ENCODE data around the gene TAF6.
A peak's percentile ranks its signal among the peaks of the same experiment; 100 is the strongest.

The TAF6 gene

DNA sequence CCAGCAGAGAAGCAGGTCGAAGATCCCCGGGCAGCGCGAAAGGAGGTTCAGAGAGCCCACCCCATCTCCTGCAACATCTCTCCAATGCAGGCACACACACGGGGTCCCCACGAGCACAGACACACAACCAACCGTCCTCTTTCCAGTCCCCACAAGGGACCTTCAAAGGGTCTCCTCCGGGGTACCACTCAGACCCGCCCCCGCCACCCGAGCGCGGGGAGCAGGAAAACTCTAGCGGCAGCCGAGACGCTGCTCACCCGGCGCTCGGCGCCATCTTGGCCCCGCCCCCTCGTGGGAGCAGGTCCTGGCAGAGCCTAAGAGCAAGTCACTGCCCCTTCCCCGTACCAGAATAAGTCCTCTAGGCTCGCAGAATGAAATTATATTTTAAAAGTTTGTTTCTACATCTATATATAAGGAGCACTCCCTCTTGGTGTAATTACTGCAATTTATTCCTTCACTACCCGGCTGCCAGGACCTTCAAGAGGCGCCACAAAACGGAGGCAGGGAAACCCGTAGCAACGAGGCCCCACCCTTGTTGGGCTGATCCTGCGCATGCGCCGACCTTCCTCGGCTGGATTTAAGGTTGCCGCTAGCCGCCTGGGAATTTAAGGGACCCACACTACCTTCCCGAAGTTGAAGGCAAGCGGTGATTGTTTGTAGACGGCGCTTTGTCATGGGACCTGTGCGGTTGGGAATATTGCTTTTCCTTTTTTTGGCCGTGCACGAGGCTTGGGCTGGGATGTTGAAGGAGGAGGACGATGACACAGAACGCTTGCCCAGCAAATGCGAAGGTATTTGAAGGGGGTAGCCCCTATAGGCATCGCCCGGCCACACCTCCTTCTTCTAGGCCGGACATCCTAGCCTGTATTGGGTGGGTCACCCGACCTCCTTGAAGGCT is at the start of gene TAF6, which contains the start of gene CNPY4:
TSS of gene TAF6 (minus strand) at position 287 of the 898 bp plus-strand sequence. CDS start 5,149 bp downstream, outside the sequence.
TSS of gene CNPY4 (plus strand) at position 563 of the 898 bp plus-strand sequence. CDS start at position 674, 111 bp downstream.
- DNase-seq, result peak; percentile 96
- Histone ChIP-seq H3K27ac (peak within 1 kb of the TSS; percentile 90), H3K27me3 (ENCODE audit: insufficient read depth, low read depth, severe bottlenecking) (no peaks in the 10 kb centered on the region), H3K36me3 (no peaks in the 10 kb centered on the region; the same call in none of the 2 replicates), H3K9me3 (ENCODE audit: severe bottlenecking) (no peaks in the 10 kb centered on the region), H3K4me3 (ENCODE audit: low read depth, low read length) (peak within 1 kb of the TSS; percentile 88)
- no peak for TF ChIP-seq CTCF (IDR thresholded peaks at IDR 0.05; ENCODE audit: low read depth, low read length)

DNA sequence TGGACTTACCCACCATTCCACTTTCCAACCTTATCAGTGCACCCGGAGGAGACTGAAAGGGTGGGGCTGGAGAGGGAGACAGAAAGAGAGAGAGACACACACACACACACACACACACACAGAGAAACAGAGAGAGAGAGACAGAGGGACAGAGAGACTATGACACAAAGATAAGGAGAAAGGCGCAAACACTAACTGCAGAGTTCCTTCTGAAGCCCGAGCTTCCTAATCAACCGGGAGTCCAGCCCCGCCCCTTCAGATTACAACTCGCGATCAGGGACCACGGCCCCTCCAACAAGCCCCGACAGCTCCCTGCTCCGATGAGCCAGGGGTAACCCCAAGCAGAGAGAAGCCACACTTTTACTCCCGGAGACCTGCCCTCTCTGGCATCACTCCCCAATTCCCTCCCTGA is 48.8 kb upstream of the TAF6 start:
- TF ChIP-seq CTCF (IDR thresholded peaks at IDR 0.05; ENCODE audit: low read depth, low read length), result no peak
- Histone ChIP-seq H3K27ac (peak overlapping the region; percentile 24), H3K9me3 (ENCODE audit: severe bottlenecking) (no peaks in the 10 kb centered on the region), H3K36me3 (peaks cover 19% of the 10 kb centered on the region), H3K27me3 (ENCODE audit: insufficient read depth, low read depth, severe bottlenecking) (no peaks in the 10 kb centered on the region), H3K4me3 (ENCODE audit: low read depth, low read length) (peak overlapping the region; percentile 62)
- no peak for DNase-seq

GRCh38 chr7:100166970-100167911 is 48.1 kb upstream of the TAF6 start:
- no peaks in the 10 kb centered on the region for H3K9me3 ChIP-seq (ENCODE audit: severe bottlenecking)
- DNase-seq, result no peak
- H3K4me3 ChIP-seq (ENCODE audit: low read depth, low read length), result peak overlapping the region; percentile 62
- H3K27ac ChIP-seq, result no peak overlapping the region
- H3K27me3 ChIP-seq (ENCODE audit: insufficient read depth, low read depth, severe bottlenecking), result no peaks in the 10 kb centered on the region
- peaks cover 16% of the 10 kb centered on the region for H3K36me3 ChIP-seq
- TF ChIP-seq CTCF (IDR thresholded peaks at IDR 0.05; ENCODE audit: low read depth, low read length), result no peak

GRCh38 chr7:100166317-100166940 is 47.3 kb upstream of the TAF6 start:
- Histone ChIP-seq H3K27me3 (ENCODE audit: insufficient read depth, low read depth, severe bottlenecking) (no peaks in the 10 kb centered on the region), H3K36me3 (peaks cover 12% of the 10 kb centered on the region), H3K27ac (no peak overlapping the region), H3K4me3 (ENCODE audit: low read depth, low read length) (no peak overlapping the region), H3K9me3 (ENCODE audit: severe bottlenecking) (no peaks in the 10 kb centered on the region)
- TF ChIP-seq CTCF (IDR thresholded peaks at IDR 0.05; ENCODE audit: low read depth, low read length), result no peak
- no peak for DNase-seq

DNA sequence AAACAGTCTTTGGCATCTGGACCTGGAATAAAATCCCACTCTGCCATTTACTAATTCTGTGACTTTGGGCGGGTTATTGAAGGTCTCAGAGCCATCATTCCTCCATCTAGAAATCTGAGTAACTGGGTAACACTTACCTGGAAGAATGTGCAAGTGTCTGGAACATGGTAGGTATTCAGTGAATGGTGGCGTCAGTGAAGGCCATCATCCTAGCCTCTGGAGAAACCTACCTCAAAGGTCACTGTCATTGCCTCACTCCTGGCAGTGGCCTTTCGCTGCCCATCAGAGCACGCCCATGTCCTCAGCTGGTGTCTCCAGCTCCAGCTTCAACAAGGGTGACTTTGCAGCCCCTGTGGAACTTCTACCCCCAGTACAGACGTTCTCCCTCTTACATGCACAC is 44.7 kb upstream of the TAF6 start:
- no peaks in the 10 kb centered on the region for H3K27me3 ChIP-seq (ENCODE audit: insufficient read depth, low read depth, severe bottlenecking)
- H3K36me3 ChIP-seq, result no peaks in the 10 kb centered on the region
- no peaks in the 10 kb centered on the region for H3K9me3 ChIP-seq (ENCODE audit: severe bottlenecking)
- DNase-seq, result no peak
- no peak for TF ChIP-seq CTCF (IDR thresholded peaks at IDR 0.05; ENCODE audit: low read depth, low read length)
- H3K4me3 ChIP-seq (ENCODE audit: low read depth, low read length), result no peak overlapping the region
- no peak overlapping the region for H3K27ac ChIP-seq

Measured in WERI-Rb-1 (cell line).